Kidney (tissue), 14 donors: ENCODE results near the gene TTLL9. TPM values are rescaled to one million over a fixed set of nuclear protein-coding genes. Genes with fewer than 3 reads are reported as not detected.

Experiments used
- DNase-seq, 5 donors: peaks; one replicate each; pipeline ENCODE4 v3.0.0-alpha.2; 2013 to 2020
- FAIRE-seq: peaks from 2 replicates; lab custom pipeline; 2012; peaks lifted over from hg19 to GRCh38; lab: Jason Lieb, UNC
- H3K27ac ChIP-seq, 2 donors: one replicate each; pipeline ENCODE4 v1.7.0; 2013; ENCODE audit warnings: low read depth in 2 of 2, low read length in 2 of 2, inconsistent platforms in 1 of 2
- H3K27me3 ChIP-seq: one replicate; pipeline ENCODE4 v1.7.1; 2013; ENCODE audit warnings: low read length, inconsistent platforms; ENCODE audit not compliant: control insufficient read depth, insufficient read depth
- H3K36me3 ChIP-seq, 3 donors: one replicate each; pipeline versions ENCODE4 v1.7.0 to v1.7.1; 2013; ENCODE audit warnings: low read length in 3 of 3, control low read depth in 1 of 3, inconsistent platforms in 1 of 3; ENCODE audit not compliant: insufficient read depth in 3 of 3, control insufficient read depth in 2 of 3
- H3K4me1 ChIP-seq, 3 donors: one replicate each; pipeline versions ENCODE4 v1.7.0 to v1.7.1; 2013; ENCODE audit warnings: low read length in 3 of 3, inconsistent platforms in 1 of 3, low read depth in 1 of 3; ENCODE audit not compliant: control insufficient read depth in 2 of 3, insufficient read depth in 2 of 3
- H3K4me3 ChIP-seq, 3 donors: one replicate each; pipeline versions ENCODE4 v1.7.0 to v1.8.1; 2013; ENCODE audit warnings: low read length in 3 of 3, control low read depth in 1 of 3, inconsistent platforms in 1 of 3
- H3K9ac ChIP-seq, 3 donors: one replicate each; pipeline versions ENCODE4 v1.7.0 to v1.7.1; 2013; ENCODE audit warnings: low read length in 3 of 3, control low read depth in 1 of 3, inconsistent platforms in 1 of 3
- H3K9me3 ChIP-seq, 3 donors: one replicate each; pipeline versions ENCODE4 v1.7.0 to v1.7.1; 2013; ENCODE audit warnings: low read length in 3 of 3, control low read depth in 1 of 3, inconsistent platforms in 1 of 3; ENCODE audit not compliant: control insufficient read depth in 2 of 3, insufficient read depth in 1 of 3
- intact Hi-C: fragments of 100-400 bp; cut with DNase I; formaldehyde crosslinking; loops from one replicate; pipeline ENCODE4 v1.11.1; 2022
- polyA plus RNA-seq: library from polyadenylated mRNA; stranded (reverse); fragments of 350-450 nt; fragmentation: Illumina TruSeq; extraction: RNeasy Lipid Tissue Mini Kit (QIAGEN cat#74804); gene quantifications from one replicate; pipeline ENCODE4 v1.2.3, GENCODE V29; 2014; ENCODE audit warnings: low read depth, low replicate concordance; ENCODE audit not compliant: insufficient read depth
- total RNA-seq: library from RNA; stranded (reverse); fragmentation: NEBNext Ultra II Directional; extraction: Animal tissue kit (Norgen Biotek cat#: 25700); gene quantifications from one replicate; pipeline ENCODE4 v1.2.1, GENCODE V29; 2021
- TF ChIP-seq, protein P1 (sequence below): IDR thresholded peaks from 3 replicates; pipeline ENCODE4 v1.5.1; 2012; ENCODE audit warnings: mild to moderate bottlenecking, moderate library complexity, borderline replicate concordance; ENCODE audit not compliant: insufficient read depth; ENCODE audit errors: extremely low read depth
- donor health status: control.
- donor health status: control.
- donor health status: control.
- donor health status: control.
- donor health status: control.
- donor health status: DM: yes; HTN: yes; CAD: no.
- donor health status: Normal renal cell carcinoma (clear cell type).

Gene TTLL9
- total and polyA plus RNA-seq, 2 donors from 2014 or later = 0.82 to 1.9 TPM

DNA sequence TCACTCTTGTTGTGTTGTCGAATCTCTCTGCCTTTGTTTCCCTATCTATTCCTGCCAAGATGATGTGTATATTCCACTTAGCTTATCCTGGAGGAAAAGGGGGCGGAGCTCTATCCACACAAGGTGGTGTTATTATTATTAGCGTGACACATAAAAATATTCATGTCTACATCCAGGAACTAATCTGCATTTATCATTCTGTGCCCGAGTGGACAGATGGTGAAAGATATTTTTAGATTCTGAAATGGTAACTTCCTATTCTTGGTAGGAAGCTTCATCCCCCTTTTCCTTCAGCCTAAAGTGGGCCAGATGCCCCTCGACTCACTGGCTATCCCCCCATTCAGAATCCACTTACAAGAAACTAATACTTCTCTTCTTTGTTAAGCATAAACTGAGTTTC lies 99.6 kb downstream of the TTLL9 start:
- no peak overlapping the region for H3K9ac ChIP-seq
- H3K4me3 ChIP-seq = no peak overlapping the region
- DNase-seq = no peak
- H3K9me3 ChIP-seq = no peaks in the 10 kb centered on the region
- intact Hi-C loops = no loop called here
- H3K4me1 ChIP-seq = peaks cover 0 to 2% (median 0%) of the 10 kb centered on the region in 3 donors
- TF ChIP-seq, protein P1, sequence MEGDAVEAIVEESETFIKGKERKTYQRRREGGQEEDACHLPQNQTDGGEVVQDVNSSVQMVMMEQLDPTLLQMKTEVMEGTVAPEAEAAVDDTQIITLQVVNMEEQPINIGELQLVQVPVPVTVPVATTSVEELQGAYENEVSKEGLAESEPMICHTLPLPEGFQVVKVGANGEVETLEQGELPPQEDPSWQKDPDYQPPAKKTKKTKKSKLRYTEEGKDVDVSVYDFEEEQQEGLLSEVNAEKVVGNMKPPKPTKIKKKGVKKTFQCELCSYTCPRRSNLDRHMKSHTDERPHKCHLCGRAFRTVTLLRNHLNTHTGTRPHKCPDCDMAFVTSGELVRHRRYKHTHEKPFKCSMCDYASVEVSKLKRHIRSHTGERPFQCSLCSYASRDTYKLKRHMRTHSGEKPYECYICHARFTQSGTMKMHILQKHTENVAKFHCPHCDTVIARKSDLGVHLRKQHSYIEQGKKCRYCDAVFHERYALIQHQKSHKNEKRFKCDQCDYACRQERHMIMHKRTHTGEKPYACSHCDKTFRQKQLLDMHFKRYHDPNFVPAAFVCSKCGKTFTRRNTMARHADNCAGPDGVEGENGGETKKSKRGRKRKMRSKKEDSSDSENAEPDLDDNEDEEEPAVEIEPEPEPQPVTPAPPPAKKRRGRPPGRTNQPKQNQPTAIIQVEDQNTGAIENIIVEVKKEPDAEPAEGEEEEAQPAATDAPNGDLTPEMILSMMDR = no peak
- no peaks in the 10 kb centered on the region for H3K27me3 ChIP-seq
- H3K27ac ChIP-seq = no peak overlapping the region
- H3K36me3 ChIP-seq = no peaks in the 10 kb centered on the region
- FAIRE-seq = no peak

DNA sequence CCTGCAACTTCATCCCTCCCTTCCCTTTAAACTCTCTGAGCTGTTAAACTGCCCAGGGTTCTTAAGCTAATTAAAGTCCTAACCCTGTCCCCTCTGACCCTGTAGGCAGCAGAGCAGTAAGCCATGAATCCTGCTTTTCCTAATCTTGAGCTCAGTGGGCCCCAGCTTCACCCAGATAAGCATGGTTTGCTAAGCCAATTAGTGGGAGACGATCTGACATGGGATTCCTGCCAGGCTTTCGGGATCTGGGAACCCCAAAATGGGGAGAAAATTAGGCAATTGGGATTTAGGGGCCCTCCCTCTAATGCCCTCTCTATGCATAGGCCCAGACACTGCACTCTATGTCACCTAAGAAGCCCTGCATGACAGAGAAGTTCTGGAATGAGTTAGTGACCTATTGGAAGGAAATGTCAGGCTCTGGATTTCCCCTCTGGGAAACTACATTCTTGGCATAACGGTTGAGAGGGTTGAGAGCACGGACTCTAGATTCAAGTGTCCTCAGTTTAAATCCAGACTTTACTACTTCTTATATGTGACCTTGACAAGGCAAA lies 102.1 kb downstream of the TTLL9 start:
- DNase-seq = peak in 4 of 5 donors; percentile 60 to 91 (median 74)
- Histone ChIP-seq H3K9ac (no peak overlapping the region), H3K27ac (no peak overlapping the region), H3K4me3 (no peak overlapping the region), H3K4me1 (peaks cover 0 to 2% (median 0%) of the 10 kb centered on the region in 3 donors), H3K27me3 (no peaks in the 10 kb centered on the region), H3K36me3 (no peaks in the 10 kb centered on the region), H3K9me3 (no peaks in the 10 kb centered on the region)
- TF ChIP-seq, protein P1 = no peak
- intact Hi-C loops = no loop called here
- FAIRE-seq = no peak

DNA sequence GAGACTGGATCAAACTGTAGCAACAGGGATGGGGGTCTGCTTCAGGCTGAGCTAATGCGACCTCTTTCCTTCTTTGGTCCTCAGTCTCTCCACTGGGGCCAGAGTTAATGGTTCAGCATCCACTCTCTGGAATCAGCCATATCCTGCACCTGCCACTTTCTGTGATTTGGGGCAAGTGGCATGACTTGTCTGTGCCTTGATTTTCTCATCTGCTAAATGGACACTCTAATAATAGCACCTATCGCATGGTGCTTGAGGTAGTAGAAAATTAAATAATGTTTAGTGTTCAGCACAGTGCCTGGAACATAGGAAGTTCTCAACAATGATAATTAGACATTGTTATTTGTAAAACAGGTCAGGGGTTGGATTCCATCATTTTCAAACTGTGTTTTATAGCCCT lies 103.9 kb downstream of the TTLL9 start:
- Histone ChIP-seq H3K27me3 (no peaks in the 10 kb centered on the region), H3K9me3 (no peaks in the 10 kb centered on the region), H3K4me3 (no peak overlapping the region), H3K9ac (no peak overlapping the region), H3K27ac (no peak overlapping the region), H3K36me3 (no peaks in the 10 kb centered on the region), H3K4me1 (no peaks in the 10 kb centered on the region)
- no peak for FAIRE-seq
- intact Hi-C loops = no loop called here
- TF ChIP-seq, protein P1 = no peak
- DNase-seq = no peak
